Brain microvascular endothelial cell (primary cell): ENCODE measurements around the gene KLF6.

ENCODE experiments used
- DNase-seq: peaks from one replicate; pipeline ENCODE4 v3.0.0-alpha.2; 2020
- H3K27ac ChIP-seq: fragments of 250-450 bp; sonication (Bioruptor Pico); 2 replicates; pipeline ENCODE4 v1.5.1; 2020; ENCODE audit warnings: mild to moderate bottlenecking, moderate library complexity
- H3K27me3 ChIP-seq: fragments of 250-450 bp; sonication (Bioruptor Pico); replicated peaks from 2 replicates; pipeline ENCODE4 v1.5.1; 2020; ENCODE audit warnings: mild to moderate bottlenecking
- H3K36me3 ChIP-seq: fragments of 250-450 bp; sonication (Bioruptor Pico); replicated peaks from 2 replicates; pipeline ENCODE4 v1.5.1; 2020; ENCODE audit warnings: mild to moderate bottlenecking
- H3K4me3 ChIP-seq: 2 replicates; pipeline ENCODE4 v1.5.1; 2011; ENCODE audit warnings: low read depth, mild to moderate bottlenecking, control low read depth, low read length, moderate library complexity
- CTCF ChIP-seq: IDR thresholded peaks from 2 replicates; pipeline ENCODE4 v1.5.1; 2011; ENCODE audit warnings: low read depth, mild to moderate bottlenecking, moderate library complexity, low read length, control low read depth, inconsistent platforms; ENCODE audit errors: missing control alignments
- in situ Hi-C: cut with HindIII; loops from 2 replicates; pipeline ENCODE4 v1.10.0; 2017; ENCODE audit warnings: low sequenced_read_pairs, low pct_ligation_motif_present

KLF6 gene

GRCh38 chr10:3785251-3785850 is 342 bp upstream of the KLF6 start:
- Histone ChIP-seq H3K27ac (peak overlapping the region; percentile 99), H3K4me3 (peak overlapping the region; percentile 98), H3K36me3 (peaks cover 44% of the 10 kb centered on the region), H3K27me3 (no peaks in the 10 kb centered on the region)
- DNase-seq, result peak; percentile 98
- in situ Hi-C loops, result no loop called here
- TF ChIP-seq CTCF, result no peak

GRCh38 chr10:3783682-3784432 is 1.2 kb downstream of the KLF6 start:
- peak overlapping the region; percentile 97 for H3K27ac ChIP-seq
- H3K36me3 ChIP-seq, result peaks cover 59% of the 10 kb centered on the region
- in situ Hi-C loops, result no loop called here
- H3K27me3 ChIP-seq, result no peaks in the 10 kb centered on the region
- DNase-seq, result peak; percentile 39
- TF ChIP-seq CTCF, result no peak
- peak overlapping the region; percentile 98 for H3K4me3 ChIP-seq

GRCh38 chr10:3783316-3783681 is 1.7 kb downstream of the KLF6 start:
- in situ Hi-C loops, result no loop called here
- Histone ChIP-seq H3K27ac (peak overlapping the region; percentile 97), H3K27me3 (no peaks in the 10 kb centered on the region), H3K36me3 (peaks cover 64% of the 10 kb centered on the region), H3K4me3 (peak overlapping the region; percentile 98)
- DNase-seq, result peak; percentile 50
- TF ChIP-seq CTCF, result no peak

- peak overlapping the region; percentile 98 for H3K4me3 ChIP-seq
- DNase-seq, result peak; percentile 81
- no peaks in the 10 kb centered on the region for H3K27me3 ChIP-seq
- in situ Hi-C loops, result no loop called here
- no peak for TF ChIP-seq CTCF
- H3K36me3 ChIP-seq, result peaks cover 70% of the 10 kb centered on the region
- H3K27ac ChIP-seq, result peak overlapping the region; percentile 97
Observed at GRCh38 chr10:3782451-3783315, 2.3 kb downstream of the KLF6 start.

GRCh38 chr10:3782146-3782450 is 2.9 kb downstream of the KLF6 start:
- H3K4me3 ChIP-seq, result peak overlapping the region; percentile 98
- in situ Hi-C loops, result no loop called here
- peak overlapping the region; percentile 97 for H3K27ac ChIP-seq
- no peak for DNase-seq
- H3K36me3 ChIP-seq, result peaks cover 74% of the 10 kb centered on the region
- H3K27me3 ChIP-seq, result no peaks in the 10 kb centered on the region
- no peak for TF ChIP-seq CTCF
